ENCODE results near the gene CYTH2. TPM values are rescaled to one million over a fixed set of nuclear protein-coding genes. Genes with fewer than 3 reads are reported as not detected.

CYTH2 gene
- total and polyA plus RNA-seq, 4 donors, result 32.7 to 76.6 (median 59.0) TPM

- H3K4me3 ChIP-seq (ENCODE audit: low read length in 2 of 2), result no peak overlapping the region
- DNase-seq, result no peak
- H3K9me3 ChIP-seq (ENCODE audit: control insufficient read depth, low read length), result no peaks in the 10 kb centered on the region
- intact Hi-C loops (cut with DNase I), result no loop called here
- WGBS, 2 donors, result 75 to 76% methylated on average over 28 to 29 of the region's 29 CpGs
- no peaks in the 10 kb centered on the region for H3K27me3 ChIP-seq (ENCODE audit: control insufficient read depth in 1 of 2, insufficient read depth in 2 of 2, low read length in 1 of 2)
- H3K27ac ChIP-seq (ENCODE audit: low read depth in 1 of 2, low read length in 2 of 2), result no peak overlapping the region
- H3K36me3 ChIP-seq (ENCODE audit: control insufficient read depth in 1 of 2, insufficient read depth in 2 of 2, low read length in 1 of 2), result peaks cover 0 to 2% of the 10 kb centered on the region in 2 donors
- ATAC-seq (ENCODE audit: low FRiP score), result no peak
- H3K4me1 ChIP-seq (ENCODE audit: control insufficient read depth in 1 of 2, insufficient read depth in 2 of 2, low read length in 2 of 2), result no peaks in the 10 kb centered on the region
Measured at GRCh38 chr19:48478339-48479256, 9.4 kb downstream of the CYTH2 start.

DNA sequence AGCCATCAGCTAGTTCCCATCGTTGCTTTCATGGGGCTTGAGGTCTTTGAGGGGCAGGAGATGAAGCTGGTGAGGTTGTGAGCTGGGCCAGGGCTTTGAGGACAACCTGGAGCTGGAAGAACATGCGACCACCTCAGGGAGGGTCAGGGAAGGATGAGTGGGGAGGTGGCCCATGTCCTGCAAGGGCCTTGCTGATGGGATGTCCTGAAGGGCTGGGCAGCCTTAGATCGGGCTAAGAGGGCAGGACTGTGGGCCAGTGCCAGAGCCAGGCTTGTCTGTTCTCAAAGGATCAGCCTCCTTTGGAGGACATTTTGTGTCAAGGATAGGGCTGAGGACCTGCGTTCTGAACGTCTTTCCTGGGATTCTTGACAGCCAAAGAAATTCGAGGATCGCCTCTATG, 10.5 kb downstream of the CYTH2 start:
- H3K27me3 ChIP-seq (ENCODE audit: control insufficient read depth in 1 of 2, insufficient read depth in 2 of 2, low read length in 1 of 2), result no peaks in the 10 kb centered on the region
- ATAC-seq (ENCODE audit: low FRiP score) (no peak), DNase-seq (no peak)
- H3K4me3 ChIP-seq (ENCODE audit: low read length in 2 of 2), result no peak overlapping the region
- H3K9me3 ChIP-seq (ENCODE audit: control insufficient read depth, low read length), result no peaks in the 10 kb centered on the region
- H3K36me3 ChIP-seq (ENCODE audit: control insufficient read depth in 1 of 2, insufficient read depth in 2 of 2, low read length in 1 of 2), result no peaks in the 10 kb centered on the region
- WGBS, 2 donors, result 68 to 73% methylated on average over 7 of the region's 7 CpGs
- intact Hi-C loops (cut with DNase I), result no loop called here
- peak overlapping the region in 1 of 2 donors; percentile 85 for H3K27ac ChIP-seq (ENCODE audit: low read depth in 1 of 2, low read length in 2 of 2)
- H3K4me1 ChIP-seq (ENCODE audit: control insufficient read depth in 1 of 2, insufficient read depth in 2 of 2, low read length in 2 of 2), result no peaks in the 10 kb centered on the region

DNA sequence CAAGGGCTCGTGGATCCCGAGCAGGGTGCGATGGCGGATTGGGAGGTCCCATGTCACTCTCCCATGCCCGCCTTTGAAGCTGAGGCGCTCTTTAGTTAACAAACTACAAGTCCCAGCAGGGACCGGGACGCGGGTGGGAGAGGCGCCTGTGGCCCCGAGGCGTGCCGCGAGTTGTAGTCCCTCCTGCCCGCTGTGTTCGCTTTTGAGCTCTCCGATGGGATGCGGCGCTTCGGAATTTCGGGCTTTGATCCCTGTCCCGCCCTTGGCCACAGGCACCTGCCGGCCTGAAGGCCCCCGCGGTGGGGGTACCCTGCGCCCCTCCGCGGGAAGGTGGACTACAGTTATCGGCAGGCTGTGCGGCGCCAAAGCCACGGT, 11.0 kb downstream of the CYTH2 start:
- Histone ChIP-seq H3K9me3 (ENCODE audit: control insufficient read depth, low read length) (no peaks in the 10 kb centered on the region), H3K27me3 (ENCODE audit: control insufficient read depth in 1 of 2, insufficient read depth in 2 of 2, low read length in 1 of 2) (no peaks in the 10 kb centered on the region), H3K4me3 (ENCODE audit: low read length in 2 of 2) (peak overlapping the region; percentile 30 to 45), H3K4me1 (ENCODE audit: control insufficient read depth in 1 of 2, insufficient read depth in 2 of 2, low read length in 2 of 2) (no peaks in the 10 kb centered on the region), H3K27ac (ENCODE audit: low read depth in 1 of 2, low read length in 2 of 2) (peak overlapping the region; percentile 6 to 85), H3K36me3 (ENCODE audit: control insufficient read depth in 1 of 2, insufficient read depth in 2 of 2, low read length in 1 of 2) (no peaks in the 10 kb centered on the region)
- WGBS, 2 donors, result 2 to 5% methylated on average over 32 of the region's 32 CpGs
- ATAC-seq (ENCODE audit: low FRiP score) (peak; percentile 86), DNase-seq (peak; percentile 81 to 90)
- intact Hi-C loops (cut with DNase I), result no loop called here

DNA sequence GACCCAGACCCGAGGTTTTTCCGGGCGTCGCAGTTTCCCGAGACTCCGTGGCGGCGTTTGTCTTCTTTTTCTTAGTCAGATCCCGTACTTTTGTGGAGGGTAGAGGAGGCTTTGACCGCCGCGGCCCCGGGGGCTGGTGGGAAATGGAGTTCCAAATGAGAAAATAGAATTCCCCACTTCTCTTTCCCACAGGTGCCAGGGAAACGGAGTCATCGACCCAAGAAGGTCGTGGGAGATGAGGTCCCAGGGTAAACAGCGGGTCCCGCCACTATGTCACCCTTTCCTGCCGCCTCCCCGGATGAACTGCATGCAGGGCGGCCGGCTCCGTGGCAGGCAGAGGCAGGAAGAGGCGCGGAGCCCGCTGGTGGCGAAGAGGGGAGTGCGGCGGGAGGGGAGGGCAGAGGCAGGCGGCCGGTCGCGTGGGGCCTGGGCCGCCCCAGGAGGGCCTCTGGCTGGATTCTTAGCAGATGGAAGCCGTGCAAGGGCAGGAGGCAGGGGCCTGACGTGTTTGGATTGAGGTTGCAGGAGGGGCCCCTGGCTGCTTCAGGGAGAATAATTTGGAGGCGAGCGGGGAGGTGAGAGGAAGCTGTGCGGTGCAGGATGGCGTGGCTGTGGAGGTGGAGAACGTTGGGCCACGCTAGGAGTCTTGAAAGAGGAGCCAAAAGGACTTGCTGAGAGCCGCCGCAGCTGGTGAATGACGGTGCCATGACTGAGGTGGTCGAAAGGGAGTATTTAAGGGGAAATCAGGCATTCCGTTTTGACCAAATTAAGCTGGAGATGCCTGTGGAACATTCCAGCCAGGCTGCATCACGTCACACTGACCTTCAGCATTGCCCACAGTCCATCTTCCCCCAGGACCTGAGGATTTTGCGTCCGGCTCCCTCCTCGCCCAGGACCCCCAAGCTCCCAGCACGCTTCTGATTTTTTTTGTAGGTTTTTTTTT, 11.7 kb downstream of the CYTH2 start:
- Histone ChIP-seq H3K27me3 (ENCODE audit: control insufficient read depth in 1 of 2, insufficient read depth in 2 of 2, low read length in 1 of 2) (no peaks in the 10 kb centered on the region), H3K27ac (ENCODE audit: low read depth in 1 of 2, low read length in 2 of 2) (peak overlapping the region; percentile 31 to 85), H3K9me3 (ENCODE audit: control insufficient read depth, low read length) (no peaks in the 10 kb centered on the region), H3K36me3 (ENCODE audit: control insufficient read depth in 1 of 2, insufficient read depth in 2 of 2, low read length in 1 of 2) (no peaks in the 10 kb centered on the region), H3K4me1 (ENCODE audit: control insufficient read depth in 1 of 2, insufficient read depth in 2 of 2, low read length in 2 of 2) (no peaks in the 10 kb centered on the region), H3K4me3 (ENCODE audit: low read length in 2 of 2) (peak overlapping the region; percentile 30 to 45)
- peak; percentile 82 for ATAC-seq (ENCODE audit: low FRiP score)
- intact Hi-C loops (cut with DNase I), result no loop called here
- 6 to 9% methylated on average over 52 of the region's 52 CpGs for WGBS, 2 donors
- peak in 1 of 2 donors; percentile 88 for DNase-seq

- no peaks in the 10 kb centered on the region for H3K27me3 ChIP-seq (ENCODE audit: control insufficient read depth in 1 of 2, insufficient read depth in 2 of 2, low read length in 1 of 2)
- H3K36me3 ChIP-seq (ENCODE audit: control insufficient read depth in 1 of 2, insufficient read depth in 2 of 2, low read length in 1 of 2), result no peaks in the 10 kb centered on the region
- no peaks in the 10 kb centered on the region for H3K9me3 ChIP-seq (ENCODE audit: control insufficient read depth, low read length)
- ATAC-seq (ENCODE audit: low FRiP score), result no peak
- DNase-seq, result no peak
- 61% methylated on average over 7 of the region's 7 CpGs for WGBS, 2 donors
- H3K27ac ChIP-seq (ENCODE audit: low read depth in 1 of 2, low read length in 2 of 2), result no peak overlapping the region
- intact Hi-C loops (cut with DNase I), result no loop called here
- H3K4me1 ChIP-seq (ENCODE audit: control insufficient read depth in 1 of 2, insufficient read depth in 2 of 2, low read length in 2 of 2), result no peaks in the 10 kb centered on the region
- no peak overlapping the region for H3K4me3 ChIP-seq (ENCODE audit: low read length in 2 of 2)
Measured at GRCh38 chr19:48481846-48482639, 12.9 kb downstream of the CYTH2 start.

- H3K27ac ChIP-seq (ENCODE audit: low read depth in 1 of 2, low read length in 2 of 2), result no peak overlapping the region
Measured at GRCh38 chr19:48483301-48483700, 14.1 kb downstream of the CYTH2 start.

GRCh38 chr19:48484247-48484893, 15.2 kb downstream of the CYTH2 start:
- H3K4me3 ChIP-seq (ENCODE audit: low read length in 2 of 2), result no peak overlapping the region
- 81 to 85% methylated on average over 16 of the region's 16 CpGs for WGBS, 2 donors
- H3K4me1 ChIP-seq (ENCODE audit: control insufficient read depth in 1 of 2, insufficient read depth in 2 of 2, low read length in 2 of 2), result no peaks in the 10 kb centered on the region
- intact Hi-C loops (cut with DNase I), result no loop called here
- H3K36me3 ChIP-seq (ENCODE audit: control insufficient read depth in 1 of 2, insufficient read depth in 2 of 2, low read length in 1 of 2), result no peaks in the 10 kb centered on the region
- no peak overlapping the region for H3K27ac ChIP-seq (ENCODE audit: low read depth in 1 of 2, low read length in 2 of 2)
- no peaks in the 10 kb centered on the region for H3K9me3 ChIP-seq (ENCODE audit: control insufficient read depth, low read length)
- H3K27me3 ChIP-seq (ENCODE audit: control insufficient read depth in 1 of 2, insufficient read depth in 2 of 2, low read length in 1 of 2), result no peaks in the 10 kb centered on the region
- no peak for DNase-seq
- no peak for ATAC-seq (ENCODE audit: low FRiP score)

More at GRCh38 chr19:48483301-48483700, 14.1 kb downstream of the CYTH2 start:
- Histone ChIP-seq H3K36me3 (ENCODE audit: control insufficient read depth in 1 of 2, insufficient read depth in 2 of 2, low read length in 1 of 2) (no peaks in the 10 kb centered on the region), H3K9me3 (ENCODE audit: control insufficient read depth, low read length) (no peaks in the 10 kb centered on the region), H3K4me3 (ENCODE audit: low read length in 2 of 2) (no peak overlapping the region), H3K27me3 (ENCODE audit: control insufficient read depth in 1 of 2, insufficient read depth in 2 of 2, low read length in 1 of 2) (no peaks in the 10 kb centered on the region), H3K4me1 (ENCODE audit: control insufficient read depth in 1 of 2, insufficient read depth in 2 of 2, low read length in 2 of 2) (no peaks in the 10 kb centered on the region)
- no peak for ATAC-seq (ENCODE audit: low FRiP score)
- intact Hi-C loops (cut with DNase I), result no loop called here
- WGBS, 2 donors, result 37 to 38% methylated on average over 3 of the region's 3 CpGs
- DNase-seq, result no peak

Measured in aorta (tissue), 5 donors.